Natural killer cell (primary cell): ENCODE data around the gene ATG4D. TPM values are rescaled to one million over a fixed set of nuclear protein-coding genes. Genes with fewer than 3 reads are reported as not detected.

Experiments used
- ATAC-seq, 3 donors: fragments of 150-1000 bp in 2 of 3; fragments of 200-7000 bp in 1 of 3; cut with Tn5 transposase; 1 replicate in 1 of 3; 2 replicates in 2 of 3; pipeline ENCODE4 v1.10.0; 2021; ENCODE audit warnings: mild to moderate bottlenecking in 2 of 3, moderate library complexity in 2 of 3
- DNase-seq, 2 donors: peaks; one replicate each; pipeline versions ENCODE4 v3.0.0 to v3.0.0-alpha.2; 2013 to 2021; ENCODE audit warnings: mixed read lengths in 1 of 2
- H3K27ac ChIP-seq: one replicate; pipeline ENCODE4 v1.5.1; 2013; ENCODE audit warnings: mild to moderate bottlenecking, low read length
- H3K27me3 ChIP-seq: one replicate; pipeline ENCODE4 v1.6.1; 2013; ENCODE audit warnings: low read length; ENCODE audit not compliant: control insufficient read depth, insufficient read depth
- H3K36me3 ChIP-seq: one replicate; pipeline ENCODE4 v1.6.1; 2013; ENCODE audit warnings: low read length; ENCODE audit not compliant: control insufficient read depth, insufficient read depth
- H3K4me1 ChIP-seq: one replicate; pipeline ENCODE4 v1.6.1; 2013; ENCODE audit warnings: low read length; ENCODE audit not compliant: control insufficient read depth, insufficient read depth
- H3K4me3 ChIP-seq: one replicate; pipeline ENCODE4 v1.5.1; 2013; ENCODE audit warnings: low read length
- H3K9me3 ChIP-seq: one replicate; pipeline ENCODE4 v1.6.1; 2013; ENCODE audit warnings: low read length; ENCODE audit not compliant: control insufficient read depth, insufficient read depth
- H3K27ac Mint-ChIP-seq, 2 donors: one replicate each; pipeline ENCODE4 v1.8.0; 2022; ENCODE audit warnings: mild to moderate bottlenecking in 2 of 2, mixed read lengths in 2 of 2, moderate library complexity in 1 of 2
- H3K27me3 Mint-ChIP-seq, 2 donors: one replicate each; pipeline ENCODE4 v1.8.0; 2022; ENCODE audit warnings: low read depth in 2 of 2, mixed read lengths in 2 of 2
- H3K36me3 Mint-ChIP-seq: one replicate; pipeline ENCODE4 v1.8.0; 2022; ENCODE audit warnings: mixed read lengths
- H3K4me1 Mint-ChIP-seq, 2 donors: one replicate each; pipeline ENCODE4 v1.8.0; 2022; ENCODE audit warnings: mixed read lengths in 2 of 2
- H3K4me3 Mint-ChIP-seq: one replicate; pipeline ENCODE4 v1.8.0; 2022; ENCODE audit warnings: mild to moderate bottlenecking, moderate library complexity, mixed read lengths
- H3K9me3 Mint-ChIP-seq, 2 donors: one replicate each; pipeline ENCODE4 v1.8.0; 2022; ENCODE audit warnings: mixed read lengths in 2 of 2
- WGBS: methylation state at CpG from one replicate; pipeline ENCODE4 v1.1.7; 2013; ENCODE audit warnings: missing lambda C conversion rate; ENCODE audit not compliant: insufficient coverage; 5-methylcytosine and 5-hydroxymethylcytosine counted together
- intact Hi-C: fragments of 100-400 bp; cut with micrococcal nuclease; formaldehyde crosslinking; loops from one replicate; pipeline ENCODE4 v1.14.2; 2022
- total RNA-seq, 4 donors: library from RNA; stranded (reverse); fragments of 120-200 nt in 1 of 4; gene quantifications; one replicate each; pipeline versions ENCODE4 v1.2.3 to v1.2.4, GENCODE V29; 2013 to 2022
- TF ChIP-seq, protein P1 (sequence below): fragments of 200-600 bp; IDR thresholded peaks from one replicate; pipeline ENCODE4 v1.8.0; 2022; ENCODE audit warnings: antibody characterized with exemption

Gene ATG4D
- total RNA-seq, 3 donors from 2014 or later (not counting 1 experiment from before 2014, with no cell fraction given): 128 to 155 (median 138) TPM

- peak; percentile 80 to 95 (median 85) for ATAC-seq
- peaks cover 20 to 25% of the 10 kb centered on the region in 2 donors for H3K4me1 Mint-ChIP-seq
- TF ChIP-seq, protein P1, sequence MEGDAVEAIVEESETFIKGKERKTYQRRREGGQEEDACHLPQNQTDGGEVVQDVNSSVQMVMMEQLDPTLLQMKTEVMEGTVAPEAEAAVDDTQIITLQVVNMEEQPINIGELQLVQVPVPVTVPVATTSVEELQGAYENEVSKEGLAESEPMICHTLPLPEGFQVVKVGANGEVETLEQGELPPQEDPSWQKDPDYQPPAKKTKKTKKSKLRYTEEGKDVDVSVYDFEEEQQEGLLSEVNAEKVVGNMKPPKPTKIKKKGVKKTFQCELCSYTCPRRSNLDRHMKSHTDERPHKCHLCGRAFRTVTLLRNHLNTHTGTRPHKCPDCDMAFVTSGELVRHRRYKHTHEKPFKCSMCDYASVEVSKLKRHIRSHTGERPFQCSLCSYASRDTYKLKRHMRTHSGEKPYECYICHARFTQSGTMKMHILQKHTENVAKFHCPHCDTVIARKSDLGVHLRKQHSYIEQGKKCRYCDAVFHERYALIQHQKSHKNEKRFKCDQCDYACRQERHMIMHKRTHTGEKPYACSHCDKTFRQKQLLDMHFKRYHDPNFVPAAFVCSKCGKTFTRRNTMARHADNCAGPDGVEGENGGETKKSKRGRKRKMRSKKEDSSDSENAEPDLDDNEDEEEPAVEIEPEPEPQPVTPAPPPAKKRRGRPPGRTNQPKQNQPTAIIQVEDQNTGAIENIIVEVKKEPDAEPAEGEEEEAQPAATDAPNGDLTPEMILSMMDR: no peak
Measured at GRCh38 chr19:10602330-10603083, 58.8 kb downstream of the ATG4D start.

More at GRCh38 chr19:10602330-10603083, 58.8 kb downstream of the ATG4D start:
- H3K27me3 ChIP-seq: no peaks in the 10 kb centered on the region
- Mint-ChIP-seq H3K27ac (peak overlapping the region; percentile 95 to 98), H3K9me3 (no peaks in the 10 kb centered on the region), H3K27me3 (no peaks in the 10 kb centered on the region), H3K4me3 (peak overlapping the region; percentile 97), H3K36me3 (no peaks in the 10 kb centered on the region)
- DNase-seq: peak; percentile 84 to 90
- no peaks in the 10 kb centered on the region for H3K9me3 ChIP-seq
- peak overlapping the region; percentile 99 for H3K27ac ChIP-seq
- WGBS: 0% methylated on average over 76 of the region's 76 CpGs
- intact Hi-C loops: loop anchor here (2.0 kb wide), 2 partner anchors 36 to 50 kb away; partner anchors contain the start of gene KRI1
- no peaks in the 10 kb centered on the region for H3K36me3 ChIP-seq
- peak overlapping the region; percentile 95 for H3K4me3 ChIP-seq
- peaks cover 59% of the 10 kb centered on the region for H3K4me1 ChIP-seq

Other genes with a start within 250 kb of the ATG4D start
- 1 to 10 TPM; 1.4 to 2.2 (median 1.9) TPM for gene ZGLP1, start 234.1 kb upstream of the ATG4D start, total RNA-seq
- gene FDX2, start 227.9 kb upstream of the ATG4D start, total RNA-seq: 1 to 10 TPM; 1.7 to 4.1 (median 4.0) TPM
- gene RAVER1, start 210.4 kb upstream of the ATG4D start, total RNA-seq: 10 to 100 TPM; 42.5 to 64.3 (median 55.9) TPM
- gene ICAM3, start 204.3 kb upstream of the ATG4D start, total RNA-seq: 100 to 1,000 TPM; 189 to 224 (median 199) TPM
- gene TYK2, start 163.3 kb upstream of the ATG4D start, total RNA-seq: 100 to 1,000 TPM; 401 to 469 (median 454) TPM
- gene CDC37, start 140.4 kb upstream of the ATG4D start, total RNA-seq: 100 to 1,000 TPM; 211 to 242 (median 223) TPM
- gene PDE4A, start 123.4 kb upstream of the ATG4D start, total RNA-seq: 10 to 100 TPM; 34.2 to 46.2 (median 44.9) TPM
- gene KEAP1, start 40.5 kb upstream of the ATG4D start, total RNA-seq: 10 to 100 TPM; 28.1 to 39.4 (median 34.6) TPM
- 100 to 1,000 TPM; 307 to 433 (median 368) TPM for gene S1PR5, start 26.5 kb upstream of the ATG4D start, total RNA-seq
- 10 to 100 TPM; 36.6 to 53.0 (median 49.5) TPM for gene KRI1, start 22.1 kb downstream of the ATG4D start, total RNA-seq
- 100 to 1,000 TPM in 2 of 3 donors, 10 to 100 TPM in 1; 82.7 to 102 (median 101) TPM for gene CDKN2D, start 25.1 kb downstream of the ATG4D start, total RNA-seq
- gene AP1M2, start 43.4 kb downstream of the ATG4D start, total RNA-seq: 1 to 10 TPM in 1 of 3 donors, not detected in 2; 1.3 TPM
- 100 to 1,000 TPM; 231 to 306 (median 279) TPM for gene SLC44A2, start 81.6 kb downstream of the ATG4D start, total RNA-seq
- gene ILF3, start 110.4 kb downstream of the ATG4D start, total RNA-seq: 100 to 1,000 TPM; 329 to 365 (median 332) TPM
- 10 to 100 TPM; 29.0 to 37.5 (median 29.9) TPM for gene QTRT1, start 157.5 kb downstream of the ATG4D start, total RNA-seq
- 100 to 1,000 TPM; 419 to 491 (median 428) TPM for gene DNM2, start 174.2 kb downstream of the ATG4D start, total RNA-seq